Psoas muscle (tissue), 8 donors: ENCODE measurements around the gene WLS. TPM values are rescaled to one million over a fixed set of nuclear protein-coding genes. Genes with fewer than 3 reads are reported as not detected.

Source experiments
- ATAC-seq, 4 donors: fragments of 200-7000 bp; cut with Tn5 transposase; one replicate each; pipeline ENCODE4 v1.9.1; 2020; ENCODE audit warnings: moderate library complexity in 3 of 4, mild to moderate bottlenecking in 2 of 4
- DNase-seq, 2 donors: peaks; one replicate each; pipeline ENCODE4 v3.0.0-alpha.2; 2020
- H3K27ac ChIP-seq: fragments of 200-600 bp; one replicate; pipeline ENCODE4 v1.8.0; 2022
- H3K27me3 ChIP-seq, 3 donors: fragments of 200-600 bp in 1 of 3; one replicate each; pipeline versions ENCODE4 v1.6.1 to v1.8.0; 2013 to 2022; ENCODE audit warnings: low read length in 2 of 3, mild to moderate bottlenecking in 2 of 3, moderate library complexity in 1 of 3; ENCODE audit not compliant: insufficient read depth in 3 of 3
- H3K36me3 ChIP-seq, 2 donors: fragments of 200-600 bp in 1 of 2; one replicate each; pipeline versions ENCODE4 v1.6.1 to v1.8.0; 2013 to 2022; ENCODE audit warnings: low read depth in 1 of 2, mild to moderate bottlenecking in 1 of 2, moderate library complexity in 1 of 2; ENCODE audit not compliant: insufficient read depth in 1 of 2
- H3K4me1 ChIP-seq: fragments of 200-600 bp; one replicate; pipeline ENCODE4 v1.8.0; 2022
- H3K4me3 ChIP-seq: fragments of 200-600 bp; one replicate; pipeline ENCODE4 v1.8.0; 2022; ENCODE audit warnings: mild to moderate bottlenecking
- H3K9me3 ChIP-seq: fragments of 200-600 bp; one replicate; pipeline ENCODE4 v1.8.0; 2022
- WGBS, 3 donors: extraction: QIAGEN DNeasy Blood & Tissue Kit; methylation state at CpG; one replicate each; pipeline versions ENCODE4 v1.1.6 to v1.1.7; 2013; 5-methylcytosine and 5-hydroxymethylcytosine counted together
- intact Hi-C, 2 donors: fragments of 100-400 bp; cut with DNase I; formaldehyde crosslinking; loops; one replicate each; pipeline versions ENCODE4 v1.11.0 to v1.14.2; 2022
- polyA plus RNA-seq, 3 donors: library from polyadenylated mRNA; stranded (reverse); fragments of 200-250 nt; gene quantifications; one replicate each; pipeline ENCODE4 v1.2.3, GENCODE V29; 2013
- total RNA-seq, 4 donors: library from RNA; stranded (reverse); fragmentation: NEBNext Ultra II Directional in 2 of 4; extraction: Animal tissue kit (Norgen Biotek cat#: 25700) in 2 of 4; gene quantifications; one replicate each; pipeline versions ENCODE4 v1.2.1 to v1.2.4, GENCODE V29; 2021 to 2023
- TF ChIP-seq, protein P1 (sequence below): fragments of 200-600 bp; IDR thresholded peaks from one replicate; pipeline ENCODE4 v1.8.0; 2022; ENCODE audit warnings: antibody characterized with exemption
- donor health status: healthy with polysubstance abuse.
- donor health status: DM: no; HTN: no; CAD: no; lungs with moderate emphysema.
- donor health status: Bipolar disorder and iron deficiency.
- donor health status: healthy.
- donor health status: DM: yes; HTN: yes; CAD: no.
- donor health status: DM: no; HTN: no; CAD: no.
- donor health status: DM: no; HTN: no; CAD: no.
- donor health status: DM: yes; HTN: yes; CAD: no.

WLS gene
- total and polyA plus RNA-seq, 7 donors, result 3.1 to 32.3 (median 15.2) TPM

DNA sequence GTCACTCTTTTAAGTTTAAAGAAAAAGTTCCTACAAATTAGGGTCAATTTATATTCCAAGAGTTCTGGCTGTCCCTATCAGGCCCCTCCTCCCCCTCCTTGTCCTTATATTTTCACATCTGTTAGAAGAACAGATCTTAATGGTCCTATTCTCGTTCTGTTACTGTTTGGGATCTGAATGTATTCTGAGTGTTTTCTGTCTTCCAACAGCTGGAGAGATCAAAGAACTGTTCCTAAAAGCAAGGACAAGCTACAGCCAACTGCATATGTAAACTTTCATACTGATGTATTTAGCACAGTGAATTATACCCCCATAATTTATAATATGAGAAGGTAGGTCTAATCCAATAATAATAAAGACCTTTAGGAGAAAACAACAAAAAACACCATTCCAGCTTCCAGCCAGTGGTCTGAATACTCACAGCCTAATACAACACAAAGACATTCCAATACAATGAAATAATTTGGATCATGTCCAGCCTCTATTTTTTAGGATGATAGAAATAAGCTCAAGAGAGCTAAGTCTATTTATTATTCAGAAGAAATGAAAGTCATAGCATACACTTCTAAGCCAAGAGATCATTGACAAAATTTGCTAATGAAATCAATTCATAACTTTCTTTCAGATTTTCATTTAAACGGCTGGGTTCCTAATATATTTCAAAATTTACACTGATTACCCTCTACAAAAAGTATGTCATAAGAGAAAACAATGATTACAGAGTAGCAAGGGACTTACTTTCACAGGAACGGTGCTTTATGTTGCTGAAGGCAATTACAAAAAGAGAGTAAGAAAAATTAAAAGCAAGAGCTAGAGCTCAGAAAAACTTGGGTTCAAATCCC, 25.3 kb downstream of the WLS start:
- 26 to 39% (median 28%) methylated on average over 3 of the region's 3 CpGs for WGBS, 3 donors
- ATAC-seq, result no peak
- Histone ChIP-seq H3K4me1 (peaks cover 16% of the 10 kb centered on the region), H3K36me3 (no peaks in the 10 kb centered on the region), H3K4me3 (no peak overlapping the region), H3K9me3 (no peaks in the 10 kb centered on the region), H3K27me3 (no peaks in the 10 kb centered on the region), H3K27ac (no peak overlapping the region)
- TF ChIP-seq, protein P1, sequence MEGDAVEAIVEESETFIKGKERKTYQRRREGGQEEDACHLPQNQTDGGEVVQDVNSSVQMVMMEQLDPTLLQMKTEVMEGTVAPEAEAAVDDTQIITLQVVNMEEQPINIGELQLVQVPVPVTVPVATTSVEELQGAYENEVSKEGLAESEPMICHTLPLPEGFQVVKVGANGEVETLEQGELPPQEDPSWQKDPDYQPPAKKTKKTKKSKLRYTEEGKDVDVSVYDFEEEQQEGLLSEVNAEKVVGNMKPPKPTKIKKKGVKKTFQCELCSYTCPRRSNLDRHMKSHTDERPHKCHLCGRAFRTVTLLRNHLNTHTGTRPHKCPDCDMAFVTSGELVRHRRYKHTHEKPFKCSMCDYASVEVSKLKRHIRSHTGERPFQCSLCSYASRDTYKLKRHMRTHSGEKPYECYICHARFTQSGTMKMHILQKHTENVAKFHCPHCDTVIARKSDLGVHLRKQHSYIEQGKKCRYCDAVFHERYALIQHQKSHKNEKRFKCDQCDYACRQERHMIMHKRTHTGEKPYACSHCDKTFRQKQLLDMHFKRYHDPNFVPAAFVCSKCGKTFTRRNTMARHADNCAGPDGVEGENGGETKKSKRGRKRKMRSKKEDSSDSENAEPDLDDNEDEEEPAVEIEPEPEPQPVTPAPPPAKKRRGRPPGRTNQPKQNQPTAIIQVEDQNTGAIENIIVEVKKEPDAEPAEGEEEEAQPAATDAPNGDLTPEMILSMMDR, result no peak
- no peak for DNase-seq
- intact Hi-C loops, result no loop called here

DNA sequence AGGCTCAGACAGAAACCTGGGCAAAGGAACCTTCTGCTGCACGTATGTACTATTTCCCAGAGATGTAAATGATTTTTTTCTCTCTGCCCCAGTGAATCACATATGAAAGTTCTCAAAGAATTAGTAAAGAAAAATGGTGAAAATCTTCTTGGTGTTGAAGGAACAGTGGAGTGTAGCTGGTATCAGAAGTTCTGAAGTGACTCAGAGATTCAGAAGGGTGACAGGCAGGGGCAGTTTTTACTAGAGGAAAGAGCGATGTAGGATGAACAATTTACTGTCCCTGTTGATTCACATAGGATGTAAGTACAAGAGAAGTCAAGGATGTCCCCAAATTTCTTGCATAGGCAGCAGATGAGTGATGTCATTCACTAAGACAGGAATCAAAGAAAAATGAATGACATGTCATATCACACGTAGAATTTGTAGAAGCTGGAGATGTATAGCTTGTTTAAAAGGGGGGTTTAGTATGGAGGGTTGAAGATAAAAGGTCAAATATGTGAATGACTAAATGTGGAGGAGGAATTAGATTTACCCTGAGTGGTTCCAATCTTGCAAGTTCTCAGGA, 26.4 kb downstream of the WLS start:
- Histone ChIP-seq H3K27ac (no peak overlapping the region), H3K4me1 (peaks cover 27% of the 10 kb centered on the region), H3K9me3 (no peaks in the 10 kb centered on the region), H3K4me3 (no peak overlapping the region), H3K36me3 (no peaks in the 10 kb centered on the region), H3K27me3 (no peaks in the 10 kb centered on the region)
- ATAC-seq, result no peak
- TF ChIP-seq, protein P1, result no peak
- WGBS, 3 donors, result 95 to 97% (median 95%) methylated on average over 3 of the region's 3 CpGs
- intact Hi-C loops, result no loop called here
- DNase-seq, result no peak

DNA sequence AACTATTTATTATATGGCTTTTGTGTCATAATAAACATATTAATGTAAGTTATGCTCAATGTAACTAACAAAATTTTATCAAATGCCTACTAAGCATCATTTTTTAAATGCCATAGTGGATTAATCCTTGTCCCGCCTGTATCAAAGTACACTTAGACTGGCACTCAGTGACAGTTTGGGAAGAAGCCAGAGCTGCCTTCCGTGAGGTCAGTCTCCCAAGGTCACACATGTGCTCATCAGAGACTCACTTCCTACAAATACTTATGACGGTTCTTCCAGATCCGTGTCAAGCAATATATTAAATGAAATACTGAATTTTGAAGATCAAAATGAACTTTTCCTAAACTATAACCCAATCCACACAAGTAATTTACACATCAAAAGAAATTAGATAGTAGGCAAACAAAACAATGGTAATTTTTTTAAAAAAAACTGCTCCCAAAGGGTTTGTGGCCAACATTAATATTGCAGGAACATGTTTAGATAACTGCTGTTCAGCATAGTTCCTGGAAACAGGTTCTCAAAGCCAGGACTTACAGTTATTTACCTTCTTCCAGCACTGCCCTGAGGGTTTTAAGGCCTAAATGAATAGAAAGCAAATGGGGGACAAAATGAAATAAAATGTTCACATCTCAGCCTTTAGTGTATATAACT, 27.2 kb downstream of the WLS start:
- no peak for DNase-seq
- intact Hi-C loops, result no loop called here
- peak; percentile 53 to 73 (median 65) for ATAC-seq
- H3K27ac ChIP-seq, result peak overlapping the region; percentile 27
- H3K4me1 ChIP-seq, result peaks cover 35% of the 10 kb centered on the region
- H3K36me3 ChIP-seq, result no peaks in the 10 kb centered on the region
- TF ChIP-seq, protein P1, result peak; percentile 10
- 26 to 43% (median 34%) methylated on average over 4 of the region's 4 CpGs for WGBS, 3 donors
- no peaks in the 10 kb centered on the region for H3K9me3 ChIP-seq
- no peaks in the 10 kb centered on the region for H3K27me3 ChIP-seq
- no peak overlapping the region for H3K4me3 ChIP-seq

DNA sequence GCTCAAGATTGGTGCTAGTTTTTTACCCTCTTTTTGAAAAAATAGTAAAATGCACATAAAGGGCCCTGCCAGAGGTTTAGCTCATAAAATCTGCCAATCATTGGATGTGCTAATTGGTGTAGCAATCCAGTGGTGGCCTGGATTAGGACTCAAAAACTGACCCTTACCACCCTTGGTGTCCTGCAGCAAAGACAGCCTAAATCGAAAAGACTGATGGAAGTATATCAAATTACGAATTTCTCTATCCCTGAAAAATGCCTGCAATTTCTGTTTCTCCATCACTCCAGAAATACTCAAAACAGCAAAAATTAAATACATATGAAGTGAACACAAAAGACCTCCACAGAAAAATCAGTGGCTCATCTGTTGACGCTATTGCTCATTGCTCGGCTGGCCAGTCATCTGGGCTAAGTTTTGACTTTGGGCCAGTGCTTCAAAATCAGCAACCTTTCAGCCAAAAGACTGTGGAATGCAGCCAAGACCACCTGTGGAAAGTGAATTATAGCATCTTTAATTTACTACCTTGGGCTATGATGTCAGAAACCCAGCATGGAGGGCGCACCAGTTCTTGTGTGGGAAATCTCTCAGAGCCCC, 30.0 kb downstream of the WLS start:
- ATAC-seq (no peak), DNase-seq (no peak)

More for the DNA sequence above, 30.0 kb downstream of the WLS start:
- H3K36me3 ChIP-seq, result no peaks in the 10 kb centered on the region
- no peak overlapping the region for H3K4me3 ChIP-seq
- no peak overlapping the region for H3K27ac ChIP-seq
- H3K9me3 ChIP-seq, result no peaks in the 10 kb centered on the region
- intact Hi-C loops, result no loop called here
- TF ChIP-seq, protein P1, result no peak
- WGBS, 3 donors, result 70 to 74% (median 70%) methylated on average over 5 of the region's 5 CpGs
- H3K27me3 ChIP-seq, result no peaks in the 10 kb centered on the region
- peaks cover 53% of the 10 kb centered on the region for H3K4me1 ChIP-seq
